ENCODE results near the gene CPT1A. TPM values are rescaled to one million over a fixed set of nuclear protein-coding genes. Genes with fewer than 3 reads are reported as not detected.

CPT1A gene
- total RNA-seq, 2 experiments from 2014 or later: 11.3 to 13.2 TPM

- ATAC-seq (ENCODE audit: poor library complexity): no peak
These were observed 77.0 kb downstream of the CPT1A start for GRCh38 chr11:68764746-68765145.

GRCh38 chr11:68763926-68764657, 77.6 kb downstream of the CPT1A start:
- CTCF ChIA-PET: no interaction called here
- Mint-ChIP-seq H3K9me3 (no peaks in the 10 kb centered on the region), H3K4me1 (ENCODE audit: low read depth) (no peaks in the 10 kb centered on the region), H3K27ac (no peak overlapping the region), H3K4me3 (no peak overlapping the region), H3K36me3 (ENCODE audit: low read depth) (peaks cover 71% of the 10 kb centered on the region), H3K27me3 (no peaks in the 10 kb centered on the region)
- no peak for DNase-seq
- intact Hi-C loops (cut with DNase I, micrococcal nuclease): no loop called here
- H3K27ac ChIP-seq (ENCODE audit: low read depth in 1 of 2, low read length in 2 of 2): no peak overlapping the region
- H3K4me3 ChIP-seq (ENCODE audit: low read length): no peak overlapping the region
- H3K27me3 ChIP-seq (ENCODE audit: control insufficient read depth in 1 of 2, insufficient read depth in 2 of 2, low read length in 2 of 2): no peaks in the 10 kb centered on the region
- no peak for TF ChIP-seq CTCF (IDR thresholded peaks at IDR 0.05)
- peaks cover 28% of the 10 kb centered on the region for H3K36me3 ChIP-seq (ENCODE audit: insufficient read depth, low read length)
- POLR2A ChIA-PET: no interaction called here
- no peaks in the 10 kb centered on the region for H3K4me1 ChIP-seq (ENCODE audit: insufficient read depth, low read length)
- no peak for ATAC-seq (ENCODE audit: poor library complexity)
- H3K9me3 ChIP-seq (ENCODE audit: control insufficient read depth in 1 of 2, insufficient read depth in 1 of 2, low read length in 2 of 2): no peaks in the 10 kb centered on the region

More at GRCh38 chr11:68764746-68765145, 77.0 kb downstream of the CPT1A start:
- Histone ChIP-seq H3K27ac (ENCODE audit: low read depth in 1 of 2, low read length in 2 of 2) (no peak overlapping the region), H3K36me3 (ENCODE audit: insufficient read depth, low read length) (peaks cover 25% of the 10 kb centered on the region), H3K4me3 (ENCODE audit: low read length) (no peak overlapping the region), H3K4me1 (ENCODE audit: insufficient read depth, low read length) (no peaks in the 10 kb centered on the region), H3K9me3 (ENCODE audit: control insufficient read depth in 1 of 2, insufficient read depth in 1 of 2, low read length in 2 of 2) (no peaks in the 10 kb centered on the region), H3K27me3 (ENCODE audit: control insufficient read depth in 1 of 2, insufficient read depth in 2 of 2, low read length in 2 of 2) (no peaks in the 10 kb centered on the region)
- Mint-ChIP-seq H3K27ac (no peak overlapping the region), H3K27me3 (no peaks in the 10 kb centered on the region), H3K36me3 (ENCODE audit: low read depth) (peaks cover 64% of the 10 kb centered on the region), H3K4me3 (no peak overlapping the region), H3K4me1 (ENCODE audit: low read depth) (no peaks in the 10 kb centered on the region), H3K9me3 (no peaks in the 10 kb centered on the region)
- POLR2A ChIA-PET: no interaction called here
- intact Hi-C loops (cut with DNase I, micrococcal nuclease): no loop called here
- no peak for TF ChIP-seq CTCF (IDR thresholded peaks at IDR 0.05)
- DNase-seq: no peak
- CTCF ChIA-PET: no interaction called here

GRCh38 chr11:68763181-68763721, 78.5 kb downstream of the CPT1A start:
- no peaks in the 10 kb centered on the region for H3K27me3 ChIP-seq (ENCODE audit: control insufficient read depth in 1 of 2, insufficient read depth in 2 of 2, low read length in 2 of 2)
- no peak overlapping the region for H3K27ac ChIP-seq (ENCODE audit: low read depth in 1 of 2, low read length in 2 of 2)
- no peak for ATAC-seq (ENCODE audit: poor library complexity)
- no peak for DNase-seq
- no peaks in the 10 kb centered on the region for H3K27me3 Mint-ChIP-seq
- intact Hi-C loops (cut with DNase I, micrococcal nuclease): no loop called here
- ChIA-PET POLR2A (no interaction called here), CTCF (no interaction called here)
- no peaks in the 10 kb centered on the region for H3K9me3 ChIP-seq (ENCODE audit: control insufficient read depth in 1 of 2, insufficient read depth in 1 of 2, low read length in 2 of 2)
- no peak overlapping the region for H3K4me3 ChIP-seq (ENCODE audit: low read length)
- H3K36me3 Mint-ChIP-seq (ENCODE audit: low read depth): peaks cover 66% of the 10 kb centered on the region
- peaks cover 28% of the 10 kb centered on the region for H3K36me3 ChIP-seq (ENCODE audit: insufficient read depth, low read length)
- no peaks in the 10 kb centered on the region for H3K9me3 Mint-ChIP-seq
- no peaks in the 10 kb centered on the region for H3K4me1 ChIP-seq (ENCODE audit: insufficient read depth, low read length)
- H3K4me3 Mint-ChIP-seq: no peak overlapping the region
- TF ChIP-seq CTCF (IDR thresholded peaks at IDR 0.05): no peak
- H3K4me1 Mint-ChIP-seq (ENCODE audit: low read depth): no peaks in the 10 kb centered on the region
- H3K27ac Mint-ChIP-seq: no peak overlapping the region
